ENCODE measurements around the gene CEP19. TPM values are rescaled to one million over a fixed set of nuclear protein-coding genes. Genes with fewer than 3 reads are reported as not detected.

The CEP19 gene
- total RNA-seq, 4 donors from 2014 or later, result 1.7 to 5.9 TPM; not detected in 2

DNA sequence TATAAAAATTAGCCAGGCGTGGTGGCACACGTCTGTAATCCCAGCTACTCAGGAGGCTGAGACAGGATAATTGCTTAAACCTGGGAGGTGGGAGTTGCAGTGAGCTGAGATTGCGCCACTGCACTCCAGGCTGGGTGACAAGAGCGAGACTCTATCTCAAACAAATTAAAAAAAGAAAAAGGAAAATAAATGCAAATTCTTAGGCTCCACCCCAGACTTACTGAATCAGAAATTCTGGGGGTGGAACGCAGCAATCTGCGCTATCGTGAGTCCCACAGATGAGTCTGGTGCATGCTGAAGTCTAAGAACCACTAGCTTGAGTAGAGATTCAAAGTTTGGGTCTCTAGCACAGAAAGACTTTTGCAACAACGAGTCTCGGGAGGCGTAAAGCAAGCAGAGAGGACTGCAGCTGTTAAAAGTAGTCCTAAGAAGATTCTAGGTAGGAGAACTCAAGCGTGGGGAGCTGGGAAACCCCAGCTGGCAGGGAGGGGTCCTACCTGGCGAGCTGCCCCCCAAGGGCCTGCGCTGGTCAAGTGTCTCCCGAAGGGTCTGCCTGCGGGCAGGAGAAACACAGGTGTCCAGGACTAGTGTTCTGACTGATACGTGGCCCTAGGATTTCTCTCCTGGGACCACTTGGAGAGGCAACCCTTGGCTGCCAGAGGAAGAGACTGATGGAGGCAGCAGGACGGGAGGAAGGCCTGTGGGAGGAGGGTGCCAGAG, 21.9 kb downstream of the CEP19 start:
- Histone ChIP-seq H3K4me3 (no peak overlapping the region), H3K9me3 (no peaks in the 10 kb centered on the region), H3K36me3 (no peaks in the 10 kb centered on the region), H3K27me3 (no peaks in the 10 kb centered on the region), H3K4me1 (no peaks in the 10 kb centered on the region), H3K27ac (no peak overlapping the region)
- no peak for DNase-seq
- no peak for TF ChIP-seq POLR2A (IDR thresholded peaks at IDR 0.05)
- TF ChIP-seq, protein P1, sequence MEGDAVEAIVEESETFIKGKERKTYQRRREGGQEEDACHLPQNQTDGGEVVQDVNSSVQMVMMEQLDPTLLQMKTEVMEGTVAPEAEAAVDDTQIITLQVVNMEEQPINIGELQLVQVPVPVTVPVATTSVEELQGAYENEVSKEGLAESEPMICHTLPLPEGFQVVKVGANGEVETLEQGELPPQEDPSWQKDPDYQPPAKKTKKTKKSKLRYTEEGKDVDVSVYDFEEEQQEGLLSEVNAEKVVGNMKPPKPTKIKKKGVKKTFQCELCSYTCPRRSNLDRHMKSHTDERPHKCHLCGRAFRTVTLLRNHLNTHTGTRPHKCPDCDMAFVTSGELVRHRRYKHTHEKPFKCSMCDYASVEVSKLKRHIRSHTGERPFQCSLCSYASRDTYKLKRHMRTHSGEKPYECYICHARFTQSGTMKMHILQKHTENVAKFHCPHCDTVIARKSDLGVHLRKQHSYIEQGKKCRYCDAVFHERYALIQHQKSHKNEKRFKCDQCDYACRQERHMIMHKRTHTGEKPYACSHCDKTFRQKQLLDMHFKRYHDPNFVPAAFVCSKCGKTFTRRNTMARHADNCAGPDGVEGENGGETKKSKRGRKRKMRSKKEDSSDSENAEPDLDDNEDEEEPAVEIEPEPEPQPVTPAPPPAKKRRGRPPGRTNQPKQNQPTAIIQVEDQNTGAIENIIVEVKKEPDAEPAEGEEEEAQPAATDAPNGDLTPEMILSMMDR (IDR thresholded peaks at IDR 0.05), result no peak
- intact Hi-C loops (cut with DNase I; ENCODE audit: low total_unique reads), result no loop called here

DNA sequence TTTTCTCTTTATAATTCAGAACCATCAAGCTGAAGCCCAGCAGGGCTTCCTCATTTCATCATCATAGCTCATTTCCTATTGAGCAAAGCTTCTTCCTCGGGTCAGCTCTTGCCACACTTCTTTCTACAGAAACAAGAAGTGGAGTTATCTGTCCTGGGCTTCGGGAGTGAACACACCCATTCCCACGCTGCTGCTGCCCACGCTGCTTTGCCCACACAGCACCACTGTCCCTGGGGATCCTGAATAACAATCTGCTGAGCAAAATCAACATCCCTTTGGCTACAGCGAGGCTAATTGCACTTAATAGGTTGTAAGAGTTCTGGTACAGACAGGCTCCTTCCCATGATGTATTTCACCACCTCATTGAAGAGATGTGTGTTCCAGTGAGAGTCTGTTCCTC, 23.7 kb downstream of the CEP19 start:
- peak in 1 of 2 donors; percentile 36 for DNase-seq
- Histone ChIP-seq H3K27me3 (no peaks in the 10 kb centered on the region), H3K27ac (peak overlapping the region in 1 of 2 donors; percentile 52), H3K4me3 (no peak overlapping the region), H3K9me3 (no peaks in the 10 kb centered on the region), H3K36me3 (no peaks in the 10 kb centered on the region), H3K4me1 (peaks cover 0 to 4% of the 10 kb centered on the region in 2 donors)
- intact Hi-C loops (cut with DNase I; ENCODE audit: low total_unique reads), result no loop called here
- TF ChIP-seq POLR2A (IDR thresholded peaks at IDR 0.05), result no peak
- TF ChIP-seq, protein P1 (IDR thresholded peaks at IDR 0.05), result no peak

DNA sequence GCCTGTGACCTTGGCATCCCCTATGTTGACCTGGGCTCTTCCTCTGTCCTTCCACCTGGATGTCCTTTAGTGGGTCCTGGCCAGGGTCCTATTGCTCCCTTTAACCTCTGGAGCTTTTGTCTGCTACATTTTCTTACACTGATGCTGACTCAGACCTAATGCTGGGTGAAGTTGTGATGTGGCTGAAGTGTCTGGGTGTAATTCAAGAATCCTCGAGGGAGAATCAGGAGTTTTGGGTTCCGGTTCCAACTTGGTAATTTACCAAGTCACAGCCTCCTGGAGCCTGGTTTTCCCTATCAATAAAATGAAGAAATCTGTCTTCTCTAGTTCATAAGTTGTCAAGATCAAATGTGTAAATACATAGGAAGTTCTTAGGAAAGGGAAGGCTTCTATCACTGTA, 25.6 kb downstream of the CEP19 start:
- Histone ChIP-seq H3K4me3 (no peak overlapping the region), H3K9me3 (no peaks in the 10 kb centered on the region), H3K27me3 (no peaks in the 10 kb centered on the region), H3K27ac (no peak overlapping the region), H3K36me3 (no peaks in the 10 kb centered on the region), H3K4me1 (peaks cover 0 to 4% of the 10 kb centered on the region in 2 donors)
- DNase-seq, result no peak
- TF ChIP-seq, protein P1 (IDR thresholded peaks at IDR 0.05), result no peak
- TF ChIP-seq POLR2A (IDR thresholded peaks at IDR 0.05), result no peak
- intact Hi-C loops (cut with DNase I; ENCODE audit: low total_unique reads), result no loop called here

DNA sequence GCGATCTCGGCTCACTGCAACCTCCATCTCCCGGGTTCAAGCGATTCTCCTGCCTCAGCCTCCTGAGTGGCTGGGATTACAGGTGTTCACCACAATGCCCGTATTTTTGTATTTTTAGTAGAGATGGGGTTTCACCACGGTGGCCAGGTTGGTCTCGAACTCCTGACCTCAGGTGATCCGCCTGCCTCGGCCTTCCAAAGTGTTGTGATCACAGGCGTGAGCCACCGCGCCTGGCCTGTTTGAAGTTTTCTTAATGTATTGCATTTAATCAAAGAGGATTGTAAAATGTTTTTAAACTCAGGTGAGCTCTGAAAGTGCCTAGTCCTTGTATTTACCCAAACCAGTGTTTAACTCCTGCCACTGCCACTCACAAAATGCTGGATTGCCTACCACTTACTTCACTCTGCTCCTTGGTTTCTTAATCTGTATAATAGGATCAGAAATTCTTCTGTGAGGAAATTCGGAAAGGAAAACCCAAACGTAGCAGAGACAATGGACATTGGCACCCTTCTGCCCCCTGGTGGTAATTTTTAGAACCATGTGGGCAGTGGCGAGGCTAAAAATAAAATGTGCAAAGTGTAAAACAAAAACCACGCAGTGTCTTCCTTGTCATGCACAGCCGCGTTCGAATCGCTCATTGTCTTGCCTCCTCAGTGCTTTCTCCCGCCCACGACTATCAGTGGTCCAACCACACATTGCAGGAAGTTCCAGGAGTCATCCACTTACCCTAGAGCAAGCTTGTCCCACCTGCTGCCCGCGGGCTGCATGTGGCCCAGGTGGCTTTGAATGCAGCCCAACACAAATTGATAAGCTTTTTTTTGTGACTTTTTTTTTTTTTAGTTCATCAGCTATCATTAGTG, 27.3 kb downstream of the CEP19 start:
- Histone ChIP-seq H3K27ac (peak overlapping the region in 1 of 2 donors; percentile 45), H3K4me1 (peaks cover 0 to 4% of the 10 kb centered on the region in 2 donors), H3K4me3 (no peak overlapping the region), H3K9me3 (no peaks in the 10 kb centered on the region), H3K27me3 (no peaks in the 10 kb centered on the region), H3K36me3 (no peaks in the 10 kb centered on the region)
- peak in 1 of 2 donors; percentile 12 for TF ChIP-seq POLR2A (IDR thresholded peaks at IDR 0.05)
- TF ChIP-seq, protein P1 (IDR thresholded peaks at IDR 0.05), result peak; percentile 82 to 91 (median 85)
- peak; percentile 48 to 49 for DNase-seq
- intact Hi-C loops (cut with DNase I; ENCODE audit: low total_unique reads), result no loop called here

DNA sequence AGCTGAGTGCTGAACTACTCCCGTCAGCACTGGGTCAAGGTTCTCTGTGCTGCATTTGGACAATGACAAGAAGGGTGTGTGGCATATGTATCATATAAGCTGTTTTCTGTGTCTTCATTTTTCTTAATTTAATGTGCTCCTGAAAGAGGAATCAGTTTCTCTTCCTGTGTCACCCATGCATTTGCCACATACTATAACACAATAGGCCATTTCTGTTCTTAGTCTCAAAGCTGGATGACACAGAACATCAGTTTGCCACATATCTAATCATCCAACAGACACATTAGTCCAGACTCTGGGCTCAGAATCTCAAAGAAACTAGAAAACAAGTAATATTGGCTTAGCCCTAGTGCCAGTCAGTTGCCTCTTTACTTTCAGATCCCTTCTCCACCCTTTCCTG, 34.1 kb downstream of the CEP19 start:
- TF ChIP-seq, protein P1 (IDR thresholded peaks at IDR 0.05), result no peak
- TF ChIP-seq POLR2A (IDR thresholded peaks at IDR 0.05), result no peak
- intact Hi-C loops (cut with DNase I; ENCODE audit: low total_unique reads), result no loop called here
- Histone ChIP-seq H3K4me1 (no peaks in the 10 kb centered on the region), H3K27me3 (no peaks in the 10 kb centered on the region), H3K36me3 (no peaks in the 10 kb centered on the region), H3K4me3 (no peak overlapping the region), H3K27ac (no peak overlapping the region), H3K9me3 (no peaks in the 10 kb centered on the region)
- no peak for DNase-seq

Measured in uterus (tissue), 4 donors.